Testis (tissue), 2 donors: ENCODE results near the gene GNPTG.

ENCODE experiments used
- POLR2A ChIP-seq: fragments of 450-650 bp; IDR thresholded peaks from one replicate; pipeline ENCODE4 v1.6.1; 2017; ENCODE audit warnings: antibody characterized with exemption, mild to moderate bottlenecking, moderate library complexity
- TF ChIP-seq, protein P1 (sequence below), 3 experiments: fragments of 450-650 bp in 2 of 3; fragments of 200-600 bp in 1 of 3; sonication (generic) in 1 of 3; IDR thresholded peaks; one replicate each; pipeline ENCODE4 v1.5.1; 2016 to 2019; ENCODE audit warnings: antibody characterized with exemption in 3 of 3, mild to moderate bottlenecking in 2 of 3, moderate library complexity in 1 of 3

DNA sequence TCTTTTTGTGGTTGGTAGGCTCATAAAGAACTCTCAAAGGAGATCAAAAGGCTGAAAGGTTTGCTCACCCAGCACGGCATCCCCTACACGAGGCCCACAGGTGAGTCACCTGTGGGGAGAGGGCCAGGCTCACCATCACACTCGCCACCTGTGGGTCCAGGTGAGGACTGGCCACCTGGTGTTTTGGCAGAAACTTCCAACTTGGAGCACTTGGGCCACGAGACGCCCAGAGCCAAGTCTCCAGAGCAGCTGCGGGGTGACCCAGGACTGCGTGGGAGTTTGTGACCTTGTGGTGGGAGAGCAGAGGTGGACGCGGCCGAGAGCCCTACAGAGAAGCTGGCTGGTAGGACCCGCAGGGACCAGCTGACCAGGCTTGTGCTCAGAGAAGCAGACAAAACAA, 11.1 kb downstream of the GNPTG start:
- TF ChIP-seq, protein P1, sequence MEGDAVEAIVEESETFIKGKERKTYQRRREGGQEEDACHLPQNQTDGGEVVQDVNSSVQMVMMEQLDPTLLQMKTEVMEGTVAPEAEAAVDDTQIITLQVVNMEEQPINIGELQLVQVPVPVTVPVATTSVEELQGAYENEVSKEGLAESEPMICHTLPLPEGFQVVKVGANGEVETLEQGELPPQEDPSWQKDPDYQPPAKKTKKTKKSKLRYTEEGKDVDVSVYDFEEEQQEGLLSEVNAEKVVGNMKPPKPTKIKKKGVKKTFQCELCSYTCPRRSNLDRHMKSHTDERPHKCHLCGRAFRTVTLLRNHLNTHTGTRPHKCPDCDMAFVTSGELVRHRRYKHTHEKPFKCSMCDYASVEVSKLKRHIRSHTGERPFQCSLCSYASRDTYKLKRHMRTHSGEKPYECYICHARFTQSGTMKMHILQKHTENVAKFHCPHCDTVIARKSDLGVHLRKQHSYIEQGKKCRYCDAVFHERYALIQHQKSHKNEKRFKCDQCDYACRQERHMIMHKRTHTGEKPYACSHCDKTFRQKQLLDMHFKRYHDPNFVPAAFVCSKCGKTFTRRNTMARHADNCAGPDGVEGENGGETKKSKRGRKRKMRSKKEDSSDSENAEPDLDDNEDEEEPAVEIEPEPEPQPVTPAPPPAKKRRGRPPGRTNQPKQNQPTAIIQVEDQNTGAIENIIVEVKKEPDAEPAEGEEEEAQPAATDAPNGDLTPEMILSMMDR (IDR thresholded peaks at IDR 0.05), result no peak
- no peak for TF ChIP-seq POLR2A
